ENCODE measurements around the gene ENOX1. TPM values are rescaled to one million over a fixed set of nuclear protein-coding genes. Genes with fewer than 3 reads are reported as not detected.

Gene ENOX1
- total RNA-seq, 1 experiment from 2014 or later, result 0.35 TPM

GRCh38 chr13:43773602-43774001, 13.2 kb downstream of the ENOX1 start:
- no peak for DNase-seq
- Histone ChIP-seq H2AFZ (no peak overlapping the region), H3K9me2 (ENCODE audit: insufficient read depth) (no peaks in the 10 kb centered on the region), H3K79me2 (ENCODE audit: low read depth) (no peaks in the 10 kb centered on the region), H3K4me3 (no peak overlapping the region), H3K4me1 (replicated peaks; ENCODE audit: insufficient read depth) (no peaks in the 10 kb centered on the region), H3K4me2 (no peak overlapping the region), H3K9me3 (ENCODE audit: insufficient read depth, low read depth) (no peaks in the 10 kb centered on the region), H3K36me3 (ENCODE audit: low read depth) (no peaks in the 10 kb centered on the region), H3K27me3 (ENCODE audit: insufficient read depth, low read depth) (no peaks in the 10 kb centered on the region), H3F3A (ENCODE audit: insufficient read depth, low read depth) (no peaks in the 10 kb centered on the region), H3K27ac (no peak overlapping the region), H4K20me1 (ENCODE audit: insufficient read depth) (no peaks in the 10 kb centered on the region)
- ChIA-PET POLR2A (ENCODE audit: unreplicated experiment) (no interaction called here), CTCF (no interaction called here)
- intact Hi-C loops (cut with micrococcal nuclease; ENCODE audit: unreplicated experiment), result no loop called here
- no peak for TF ChIP-seq EZH2 (IDR thresholded peaks at IDR 0.05; ENCODE audit: low read depth)
- TF ChIP-seq, protein P1, sequence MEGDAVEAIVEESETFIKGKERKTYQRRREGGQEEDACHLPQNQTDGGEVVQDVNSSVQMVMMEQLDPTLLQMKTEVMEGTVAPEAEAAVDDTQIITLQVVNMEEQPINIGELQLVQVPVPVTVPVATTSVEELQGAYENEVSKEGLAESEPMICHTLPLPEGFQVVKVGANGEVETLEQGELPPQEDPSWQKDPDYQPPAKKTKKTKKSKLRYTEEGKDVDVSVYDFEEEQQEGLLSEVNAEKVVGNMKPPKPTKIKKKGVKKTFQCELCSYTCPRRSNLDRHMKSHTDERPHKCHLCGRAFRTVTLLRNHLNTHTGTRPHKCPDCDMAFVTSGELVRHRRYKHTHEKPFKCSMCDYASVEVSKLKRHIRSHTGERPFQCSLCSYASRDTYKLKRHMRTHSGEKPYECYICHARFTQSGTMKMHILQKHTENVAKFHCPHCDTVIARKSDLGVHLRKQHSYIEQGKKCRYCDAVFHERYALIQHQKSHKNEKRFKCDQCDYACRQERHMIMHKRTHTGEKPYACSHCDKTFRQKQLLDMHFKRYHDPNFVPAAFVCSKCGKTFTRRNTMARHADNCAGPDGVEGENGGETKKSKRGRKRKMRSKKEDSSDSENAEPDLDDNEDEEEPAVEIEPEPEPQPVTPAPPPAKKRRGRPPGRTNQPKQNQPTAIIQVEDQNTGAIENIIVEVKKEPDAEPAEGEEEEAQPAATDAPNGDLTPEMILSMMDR (conservative IDR thresholded peaks at IDR 0.05), result no peak
- BruUV-seq (replicated peaks), result no TSS peak

DNA sequence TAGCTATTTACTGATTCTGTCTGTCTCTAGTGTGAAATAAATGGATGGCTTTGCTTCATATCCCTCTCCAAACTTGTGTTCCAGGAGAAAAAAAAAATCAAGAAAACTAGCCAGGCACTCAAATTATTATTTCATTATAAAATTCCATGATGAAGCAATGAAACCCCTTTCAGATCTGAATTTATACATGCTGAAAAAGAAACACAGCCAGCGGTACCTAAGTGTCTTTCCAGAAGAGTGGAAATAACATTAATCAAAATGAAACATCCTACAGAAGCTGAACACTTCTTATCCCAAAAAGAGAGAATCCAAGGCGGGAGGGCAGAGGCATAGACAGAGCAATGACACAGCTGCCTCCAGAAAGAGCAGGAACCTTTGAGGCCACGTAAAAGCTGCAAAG, 15.9 kb downstream of the ENOX1 start:
- TF ChIP-seq, protein P1 (conservative IDR thresholded peaks at IDR 0.05), result no peak
- TF ChIP-seq EZH2 (IDR thresholded peaks at IDR 0.05; ENCODE audit: low read depth), result no peak
- Histone ChIP-seq H3K4me1 (replicated peaks; ENCODE audit: insufficient read depth) (no peaks in the 10 kb centered on the region), H3K27ac (no peak overlapping the region), H3K79me2 (ENCODE audit: low read depth) (no peaks in the 10 kb centered on the region), H3K27me3 (ENCODE audit: insufficient read depth, low read depth) (no peaks in the 10 kb centered on the region), H3F3A (ENCODE audit: insufficient read depth, low read depth) (no peaks in the 10 kb centered on the region), H3K4me3 (no peak overlapping the region), H3K36me3 (ENCODE audit: low read depth) (no peaks in the 10 kb centered on the region), H3K4me2 (no peak overlapping the region), H3K9me3 (ENCODE audit: insufficient read depth, low read depth) (no peaks in the 10 kb centered on the region), H3K9me2 (ENCODE audit: insufficient read depth) (no peaks in the 10 kb centered on the region), H4K20me1 (ENCODE audit: insufficient read depth) (no peaks in the 10 kb centered on the region), H2AFZ (no peak overlapping the region)
- ChIA-PET CTCF (no interaction called here), POLR2A (ENCODE audit: unreplicated experiment) (no interaction called here)
- BruUV-seq (replicated peaks), result no TSS peak
- intact Hi-C loops (cut with micrococcal nuclease; ENCODE audit: unreplicated experiment), result no loop called here
- no peak for DNase-seq

- Histone ChIP-seq H3K36me3 (ENCODE audit: low read depth) (no peaks in the 10 kb centered on the region), H3K9me2 (ENCODE audit: insufficient read depth) (no peaks in the 10 kb centered on the region), H3K4me2 (no peak overlapping the region), H4K20me1 (ENCODE audit: insufficient read depth) (no peaks in the 10 kb centered on the region), H3K79me2 (ENCODE audit: low read depth) (no peaks in the 10 kb centered on the region), H3K4me3 (no peak overlapping the region), H3K27ac (no peak overlapping the region), H3K27me3 (ENCODE audit: insufficient read depth, low read depth) (no peaks in the 10 kb centered on the region), H3F3A (ENCODE audit: insufficient read depth, low read depth) (no peaks in the 10 kb centered on the region), H3K9me3 (ENCODE audit: insufficient read depth, low read depth) (no peaks in the 10 kb centered on the region), H2AFZ (no peak overlapping the region), H3K4me1 (replicated peaks; ENCODE audit: insufficient read depth) (no peaks in the 10 kb centered on the region)
- no TSS peak for BruUV-seq (replicated peaks)
- DNase-seq, result no peak
- CTCF ChIA-PET, result no interaction called here
- TF ChIP-seq, protein P1 (conservative IDR thresholded peaks at IDR 0.05), result no peak
- no peak for TF ChIP-seq EZH2 (IDR thresholded peaks at IDR 0.05; ENCODE audit: low read depth)
- intact Hi-C loops (cut with micrococcal nuclease; ENCODE audit: unreplicated experiment), result no loop called here
- POLR2A ChIA-PET (ENCODE audit: unreplicated experiment), result no interaction called here
Observed at GRCh38 chr13:43769529-43769928, 17.2 kb downstream of the ENOX1 start.
